GM12873 (cell line): ENCODE data around the gene TMPRSS13.

Experiments used
- TF ChIP-seq, protein P1 (sequence below): IDR thresholded peaks from 2 replicates; pipeline ENCODE4 v1.5.1; 2012; ENCODE audit warnings: low read depth, mild to moderate bottlenecking, moderate library complexity, low read length, control low read depth; ENCODE audit not compliant: insufficient read depth; ENCODE audit errors: missing control alignments

TMPRSS13 gene

DNA sequence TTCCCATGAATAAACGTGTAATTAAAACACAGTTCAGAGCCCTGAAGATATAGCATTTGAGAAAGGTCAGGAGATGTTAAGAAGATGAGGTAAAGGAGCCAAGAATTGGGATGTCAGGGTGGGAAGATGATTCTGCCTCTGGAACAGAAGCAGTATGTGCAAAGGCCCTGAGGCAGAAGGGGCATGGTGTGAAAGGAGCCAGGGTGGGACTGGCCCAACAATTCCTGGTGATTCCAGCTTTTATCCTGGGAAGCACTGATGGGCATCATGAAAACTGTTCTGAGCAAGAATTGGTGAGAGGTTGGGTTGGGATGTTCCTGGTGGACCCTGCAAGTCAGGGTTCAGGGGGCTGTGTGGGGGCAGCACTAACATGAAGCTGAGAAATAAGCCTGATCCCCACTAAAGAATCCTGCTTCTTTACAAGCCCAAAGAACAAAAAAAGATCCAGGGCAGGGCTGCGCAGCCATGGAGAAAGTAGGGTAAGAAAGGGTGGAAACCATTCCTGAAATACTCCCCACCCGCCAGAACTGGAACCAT lies 50.2 kb downstream of the TMPRSS13 start:
- TF ChIP-seq, protein P1, sequence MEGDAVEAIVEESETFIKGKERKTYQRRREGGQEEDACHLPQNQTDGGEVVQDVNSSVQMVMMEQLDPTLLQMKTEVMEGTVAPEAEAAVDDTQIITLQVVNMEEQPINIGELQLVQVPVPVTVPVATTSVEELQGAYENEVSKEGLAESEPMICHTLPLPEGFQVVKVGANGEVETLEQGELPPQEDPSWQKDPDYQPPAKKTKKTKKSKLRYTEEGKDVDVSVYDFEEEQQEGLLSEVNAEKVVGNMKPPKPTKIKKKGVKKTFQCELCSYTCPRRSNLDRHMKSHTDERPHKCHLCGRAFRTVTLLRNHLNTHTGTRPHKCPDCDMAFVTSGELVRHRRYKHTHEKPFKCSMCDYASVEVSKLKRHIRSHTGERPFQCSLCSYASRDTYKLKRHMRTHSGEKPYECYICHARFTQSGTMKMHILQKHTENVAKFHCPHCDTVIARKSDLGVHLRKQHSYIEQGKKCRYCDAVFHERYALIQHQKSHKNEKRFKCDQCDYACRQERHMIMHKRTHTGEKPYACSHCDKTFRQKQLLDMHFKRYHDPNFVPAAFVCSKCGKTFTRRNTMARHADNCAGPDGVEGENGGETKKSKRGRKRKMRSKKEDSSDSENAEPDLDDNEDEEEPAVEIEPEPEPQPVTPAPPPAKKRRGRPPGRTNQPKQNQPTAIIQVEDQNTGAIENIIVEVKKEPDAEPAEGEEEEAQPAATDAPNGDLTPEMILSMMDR: no peak

- TF ChIP-seq, protein P1: no peak
These were observed 50.8 kb downstream of the TMPRSS13 start for GRCh38 chr11:117878314-117878938.

GRCh38 chr11:117877120-117877784 lies 52.0 kb downstream of the TMPRSS13 start:
- TF ChIP-seq, protein P1: no peak

DNA sequence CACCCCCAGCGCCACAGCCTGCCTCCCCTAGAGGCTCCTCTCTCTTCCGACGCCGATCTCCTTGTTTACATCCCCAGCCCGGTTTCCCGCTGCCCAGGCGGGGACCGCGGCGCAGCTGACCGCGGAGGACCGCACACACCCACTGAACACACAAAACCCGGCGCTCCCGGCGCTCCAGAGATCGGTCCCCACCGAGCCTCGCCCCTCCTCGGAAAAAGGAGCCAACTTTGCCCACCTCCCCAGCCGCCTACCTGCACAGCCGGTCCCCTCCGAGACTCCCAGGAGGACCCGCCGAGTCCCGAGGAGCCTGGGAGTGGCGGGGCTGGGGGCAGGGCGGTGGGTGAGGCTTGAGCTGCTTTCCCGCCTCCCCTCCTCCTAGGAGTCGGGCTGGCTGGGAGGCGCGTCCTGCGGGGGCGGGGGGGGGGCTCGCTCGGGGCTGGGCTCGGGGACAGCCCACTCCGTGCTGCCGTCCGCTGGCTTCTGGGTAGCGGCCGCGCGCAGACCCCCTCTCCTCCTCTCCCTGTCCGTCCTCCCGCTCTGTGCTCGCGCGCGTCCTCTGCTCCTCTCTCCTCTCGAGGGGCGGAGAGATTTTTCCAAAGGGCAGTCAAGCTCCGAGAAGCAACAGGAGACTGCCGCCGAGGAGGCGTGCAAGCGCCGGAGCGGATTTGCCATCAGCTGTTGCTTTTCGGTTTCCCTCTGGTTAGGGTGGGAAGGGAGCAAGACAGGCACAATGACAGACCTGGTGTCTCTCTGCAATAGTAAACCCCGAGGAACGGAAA lies 52.7 kb downstream of the TMPRSS13 start, which contains the start of gene FXYD6:
TSS of gene FXYD6 (minus strand) at position 318 of the 779 bp plus-strand sequence. CDS start 33,882 bp downstream, outside the sequence.
- TF ChIP-seq, protein P1: no peak

DNA sequence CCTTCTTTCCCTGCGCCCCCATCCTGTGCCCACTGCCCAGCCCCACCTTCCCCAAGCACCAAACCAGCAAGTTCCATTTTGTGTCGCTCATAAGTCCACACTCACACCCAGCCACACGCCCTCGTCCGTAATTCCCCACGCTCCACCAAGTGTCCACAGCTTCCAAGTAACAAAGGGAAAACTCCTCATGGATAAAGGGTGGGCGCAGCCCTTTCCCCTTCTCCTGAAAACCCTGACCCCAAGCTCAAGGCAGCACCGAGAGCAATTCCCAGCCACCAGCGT lies 53.2 kb downstream of the TMPRSS13 start:
- TF ChIP-seq, protein P1: no peak

- TF ChIP-seq, protein P1: no peak
These were observed 53.7 kb downstream of the TMPRSS13 start for GRCh38 chr11:117875382-117876058.

- TF ChIP-seq, protein P1: no peak
These were observed 54.3 kb downstream of the TMPRSS13 start for GRCh38 chr11:117874910-117875381.
